H1 (cell line): ENCODE data around the gene LMNTD1.

Experiments
- POLR2AphosphoS5 ChIP-seq: IDR thresholded peaks from 2 replicates; pipeline ENCODE4 v1.6.1; 2011; ENCODE audit warnings: low read depth, low read length
- TF ChIP-seq, protein P1 (sequence below), 3 experiments: IDR thresholded peaks; 1 replicate in 2 of 3; 2 replicates in 1 of 3; pipeline versions ENCODE4 v1.5.1 to v1.6.1; 2011; ENCODE audit warnings: low read length in 3 of 3, mild to moderate bottlenecking in 3 of 3, inconsistent platforms in 2 of 3, low read depth in 1 of 3, moderate library complexity in 1 of 3; ENCODE audit not compliant: insufficient read depth in 1 of 3; ENCODE audit errors: control extremely low read depth in 1 of 3

DNA sequence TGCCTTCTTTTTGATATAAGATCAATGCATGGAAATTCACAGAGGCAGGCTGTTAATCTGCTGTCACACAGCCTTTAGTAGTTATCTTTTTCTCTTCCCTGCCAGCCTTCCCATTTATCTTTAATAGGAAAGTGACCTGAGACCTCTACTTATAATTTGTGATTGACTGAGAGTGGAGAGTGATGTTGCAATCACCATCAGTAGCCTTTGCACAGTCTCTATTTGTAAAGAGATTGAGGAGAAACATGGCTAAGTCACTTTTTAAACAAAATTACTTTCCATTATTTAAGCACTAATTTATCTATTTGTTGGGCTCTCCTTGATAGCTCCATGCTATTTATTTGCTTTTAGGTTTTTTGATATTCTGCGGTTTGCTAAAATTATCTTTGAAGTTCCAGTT, 19.9 kb downstream of the LMNTD1 start:
- no peak for TF ChIP-seq POLR2AphosphoS5
- TF ChIP-seq, protein P1, sequence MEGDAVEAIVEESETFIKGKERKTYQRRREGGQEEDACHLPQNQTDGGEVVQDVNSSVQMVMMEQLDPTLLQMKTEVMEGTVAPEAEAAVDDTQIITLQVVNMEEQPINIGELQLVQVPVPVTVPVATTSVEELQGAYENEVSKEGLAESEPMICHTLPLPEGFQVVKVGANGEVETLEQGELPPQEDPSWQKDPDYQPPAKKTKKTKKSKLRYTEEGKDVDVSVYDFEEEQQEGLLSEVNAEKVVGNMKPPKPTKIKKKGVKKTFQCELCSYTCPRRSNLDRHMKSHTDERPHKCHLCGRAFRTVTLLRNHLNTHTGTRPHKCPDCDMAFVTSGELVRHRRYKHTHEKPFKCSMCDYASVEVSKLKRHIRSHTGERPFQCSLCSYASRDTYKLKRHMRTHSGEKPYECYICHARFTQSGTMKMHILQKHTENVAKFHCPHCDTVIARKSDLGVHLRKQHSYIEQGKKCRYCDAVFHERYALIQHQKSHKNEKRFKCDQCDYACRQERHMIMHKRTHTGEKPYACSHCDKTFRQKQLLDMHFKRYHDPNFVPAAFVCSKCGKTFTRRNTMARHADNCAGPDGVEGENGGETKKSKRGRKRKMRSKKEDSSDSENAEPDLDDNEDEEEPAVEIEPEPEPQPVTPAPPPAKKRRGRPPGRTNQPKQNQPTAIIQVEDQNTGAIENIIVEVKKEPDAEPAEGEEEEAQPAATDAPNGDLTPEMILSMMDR (IDR thresholded peaks at IDR 0.05; ENCODE audit: control extremely low read depth in 1 of 3, insufficient read depth in 1 of 3, low read depth in 1 of 3, low read length in 3 of 3), result no peak
